Stimulated activated CD4-positive, alpha-beta T cell treated with anti-CD3 and anti-CD28 coated beads, TNF-alpha, amount 100 ng/mL, for 24 hours (primary cell): ENCODE measurements around the gene SYT17.

Experiments used
- DNase-seq, 3 experiments: peaks; one replicate each; pipeline ENCODE4 v3.0.0-alpha.2; 2020; ENCODE audit warnings: low read depth in 3 of 3

Gene SYT17

GRCh38 chr16:19264123-19264673, 96.2 kb downstream of the SYT17 start:
- no peak for DNase-seq

- no peak for DNase-seq
These were observed 97.4 kb downstream of the SYT17 start for GRCh38 chr16:19265380-19265930.

- no peak for DNase-seq
These were observed 98.7 kb downstream of the SYT17 start for GRCh38 chr16:19266774-19267173.

GRCh38 chr16:19269098-19269497, 101.1 kb downstream of the SYT17 start:
- no peak for DNase-seq

GRCh38 chr16:19274165-19274797, 106.2 kb downstream of the SYT17 start:
- no peak for DNase-seq

GRCh38 chr16:19278403-19278802, 110.4 kb downstream of the SYT17 start:
- DNase-seq = no peak

- no peak for DNase-seq
These were observed 113.2 kb downstream of the SYT17 start for GRCh38 chr16:19281246-19281645.

- DNase-seq = no peak
These were observed 114.1 kb downstream of the SYT17 start for GRCh38 chr16:19282101-19282500.

GRCh38 chr16:19283637-19284036, 115.6 kb downstream of the SYT17 start:
- no peak for DNase-seq

GRCh38 chr16:19284207-19284606, 116.2 kb downstream of the SYT17 start:
- no peak for DNase-seq

- DNase-seq = no peak
These were observed 117.4 kb downstream of the SYT17 start, which contains the start of gene CLEC19A for GRCh38 chr16:19285431-19285830. Gene CLEC19A, plus strand, starts transcription at chr16:19285731. Its CDS starts 121 bp downstream, at chr16:19285852.

GRCh38 chr16:19286827-19287226, 118.8 kb downstream of the SYT17 start:
- no peak for DNase-seq

GRCh38 chr16:19287241-19287640, 119.2 kb downstream of the SYT17 start:
- DNase-seq = no peak

- no peak for DNase-seq
These were observed 121.1 kb downstream of the SYT17 start for GRCh38 chr16:19288872-19289799.

GRCh38 chr16:19289811-19290485, 121.9 kb downstream of the SYT17 start:
- DNase-seq = no peak

- no peak for DNase-seq
These were observed 122.8 kb downstream of the SYT17 start for GRCh38 chr16:19290860-19291259.

GRCh38 chr16:19291475-19291874, 123.4 kb downstream of the SYT17 start:
- DNase-seq = peak in 1 of 3 experiments; percentile 8

- no peak for DNase-seq
These were observed 124.1 kb downstream of the SYT17 start for GRCh38 chr16:19292186-19292585.

- peak; percentile 17 to 57 (median 17) for DNase-seq
These were observed 126.2 kb downstream of the SYT17 start for GRCh38 chr16:19294156-19294649.

GRCh38 chr16:19295393-19295792, 127.4 kb downstream of the SYT17 start:
- no peak for DNase-seq

GRCh38 chr16:19297454-19297853, 129.4 kb downstream of the SYT17 start:
- DNase-seq = no peak

- DNase-seq = no peak
These were observed 131.5 kb downstream of the SYT17 start for GRCh38 chr16:19299565-19299964.
